ENCODE data around the gene DZIP1.

DNA sequence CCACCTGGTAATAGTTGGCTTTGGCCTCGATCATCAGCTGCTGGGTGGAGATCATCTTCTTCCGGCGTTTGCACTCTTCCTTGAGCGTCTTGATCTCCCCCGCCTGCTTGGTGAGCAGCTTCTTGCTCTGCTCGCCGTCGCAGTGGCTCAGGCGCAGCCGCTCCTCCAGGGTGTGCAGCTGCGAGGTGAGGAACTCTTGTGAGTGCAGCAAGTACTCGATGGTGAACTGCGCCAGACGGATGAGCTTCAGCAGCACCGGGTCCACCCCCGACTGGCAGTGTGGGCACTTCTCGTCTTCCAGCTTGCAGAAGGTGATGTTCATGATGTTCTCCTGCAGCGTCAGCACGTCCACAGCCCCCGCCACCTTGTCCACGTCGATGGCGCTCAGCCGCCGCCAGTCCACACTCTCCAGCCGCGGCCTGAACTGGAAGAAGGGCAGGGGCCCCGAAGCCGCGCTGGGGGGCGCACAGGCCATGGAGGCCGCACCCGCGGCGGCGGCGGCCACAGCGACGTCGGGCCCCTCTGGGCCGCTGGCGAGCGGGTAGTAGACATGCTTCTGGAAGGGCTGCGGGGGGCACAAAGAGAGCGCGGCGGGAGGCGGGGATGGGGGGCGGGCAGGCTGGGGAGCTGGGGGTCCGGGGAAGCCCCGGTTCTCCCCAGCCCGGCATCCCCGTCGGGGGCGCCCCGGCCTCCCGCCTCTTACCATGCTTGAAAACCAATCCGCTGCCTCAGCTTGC, 3.0 kb downstream of the DZIP1 start:
- TF ChIP-seq FOXM1 (IDR thresholded peaks at IDR 0.05; ENCODE audit: borderline replicate concordance, low read depth): no peak
- no peak for TF ChIP-seq EP300 (IDR thresholded peaks at IDR 0.05; ENCODE audit: borderline replicate concordance)
